OCI-LY7 (cell line): ENCODE measurements around the gene LSS. TPM values are rescaled to one million over a fixed set of nuclear protein-coding genes. Genes with fewer than 3 reads are reported as not detected.

Experiments used
- BruUV-seq: library from RNA; stranded (reverse); fragments of 400-500 nt; replicated peaks from 2 replicates; lab custom pipeline; 2021; lab: Mats Ljungman, UMichigan
- CTCF ChIA-PET: fragments of 300-600 bp; sonication (Branson Sonifier 250); formaldehyde crosslinking; loops from one replicate; lab custom pipeline; 2022; ENCODE audit warnings: antibody characterized with exemption; ENCODE audit not compliant: unreplicated experiment; lab: Charles Lee
- POLR2A ChIA-PET: fragments of 300-600 bp; sonication (Branson Sonifier 250); formaldehyde crosslinking; loops from one replicate; lab custom pipeline; 2022; ENCODE audit warnings: antibody characterized with exemption; lab: Charles Lee
- DNase-seq: peaks from one replicate; pipeline ENCODE4 v3.0.0-alpha.2; 2015; ENCODE audit warnings: low spot score
- H2AFZ ChIP-seq: fragments of 200-600 bp; sonication (generic), shearing (Covaris generic); 2 replicates; pipeline ENCODE4 v1.6.1; 2014; ENCODE audit warnings: mild to moderate bottlenecking, antibody characterized with exemption, low read length, moderate library complexity
- H3K27ac ChIP-seq: fragments of 200-600 bp; sonication (generic); 2 replicates; pipeline ENCODE4 v1.5.1; 2014; ENCODE audit warnings: mixed run types, low read depth, mild to moderate bottlenecking, moderate library complexity, low read length, inconsistent platforms; ENCODE audit not compliant: poor library complexity, severe bottlenecking
- H3K36me3 ChIP-seq: fragments of 200-600 bp; sonication (generic); 2 replicates; pipeline ENCODE4 v1.6.1; 2014; ENCODE audit warnings: mild to moderate bottlenecking, antibody characterized with exemption, low read length, moderate library complexity, mixed read lengths; ENCODE audit not compliant: insufficient read depth
- H3K4me1 ChIP-seq: fragments of 200-600 bp; sonication (generic); 2 replicates; pipeline ENCODE4 v1.5.1; 2014; ENCODE audit warnings: mild to moderate bottlenecking, low read length; ENCODE audit not compliant: insufficient read depth, poor library complexity, severe bottlenecking
- H3K4me2 ChIP-seq: fragments of 200-600 bp; sonication (generic); 2 replicates; pipeline ENCODE4 v1.6.1; 2014; ENCODE audit warnings: mild to moderate bottlenecking, low read length
- H3K4me3 ChIP-seq: fragments of 200-600 bp; sonication (generic); 2 replicates; pipeline ENCODE4 v1.5.1; 2014; ENCODE audit warnings: mild to moderate bottlenecking, low read depth, low read length; ENCODE audit not compliant: poor library complexity, severe bottlenecking
- H3K79me2 ChIP-seq: fragments of 200-600 bp; sonication (generic); 2 replicates; pipeline ENCODE4 v1.6.1; 2016; ENCODE audit warnings: low read depth, mild to moderate bottlenecking, low read length, moderate library complexity, mixed read lengths; ENCODE audit not compliant: insufficient read depth
- H3K9me2 ChIP-seq: fragments of 200-600 bp; sonication (generic); 2 replicates; pipeline ENCODE4 v1.6.1; 2016; ENCODE audit warnings: mild to moderate bottlenecking, low read length, mixed read lengths; ENCODE audit not compliant: insufficient read depth
- H3K9me3 ChIP-seq: fragments of 200-600 bp; sonication (generic); 2 replicates; pipeline ENCODE4 v1.6.1; 2014; ENCODE audit warnings: mild to moderate bottlenecking, mixed run types, low read length, mixed read lengths
- H4K20me1 ChIP-seq: fragments of 200-600 bp; sonication (generic); 2 replicates; pipeline ENCODE4 v1.6.1; 2014; ENCODE audit warnings: mild to moderate bottlenecking, antibody characterized with exemption, low read length, moderate library complexity, mixed read lengths; ENCODE audit not compliant: insufficient read depth
- CTCF ChIP-seq: fragments of 200-600 bp; sonication (generic); conservative IDR thresholded peaks from 2 replicates; pipeline ENCODE4 v1.5.1; 2014; ENCODE audit warnings: mild to moderate bottlenecking, antibody characterized with exemption, low read length, moderate library complexity, mixed read lengths
- EZH2phosphoT487 ChIP-seq: fragments of 200-600 bp; sonication (generic); IDR thresholded peaks from 2 replicates; pipeline ENCODE4 v1.6.1; 2018; ENCODE audit warnings: low read depth, borderline replicate concordance, mild to moderate bottlenecking, mixed run types, antibody characterized with exemption, low read length, moderate library complexity, mixed read lengths
- intact Hi-C: fragments of 100-400 bp; cut with micrococcal nuclease; formaldehyde crosslinking; loops from one replicate; pipeline ENCODE4 v1.10.0; 2022; ENCODE audit not compliant: unreplicated experiment
- total RNA-seq, 2 experiments: library from RNA; depleted of rRNA in 1 of 2; stranded (reverse); fragments of >200 nt in 1 of 2; shearing (Covaris generic) in 1 of 2; gene quantifications; 2 replicates each; pipeline ENCODE4 v1.2.3, GENCODE V29; 2014 to 2022

LSS gene
- total RNA-seq, 2 experiments from 2014 or later, result 45.4 to 137 TPM

- Histone ChIP-seq H4K20me1 (no peaks in the 10 kb centered on the region), H3K27ac (no peak overlapping the region), H3K9me2 (no peaks in the 10 kb centered on the region), H2AFZ (no peak overlapping the region), H3K79me2 (no peaks in the 10 kb centered on the region), H3K36me3 (peaks cover 17% of the 10 kb centered on the region; the same call in 1 of the 2 replicates), H3K4me1 (peaks cover 3% of the 10 kb centered on the region), H3K4me3 (no peak overlapping the region), H3K4me2 (no peak overlapping the region), H3K9me3 (no peaks in the 10 kb centered on the region)
- no peak for DNase-seq
- intact Hi-C loops, result no loop called here
- BruUV-seq, result no TSS peak
- ChIA-PET POLR2A (no interaction called here), CTCF (no interaction called here)
- TF ChIP-seq CTCF, result no peak
These were observed 17.2 kb downstream of the LSS start for GRCh38 chr21:46211376-46211775.

GRCh38 chr21:46210378-46211136 is 18.0 kb downstream of the LSS start:
- H2AFZ ChIP-seq, result no peak overlapping the region
- no peaks in the 10 kb centered on the region for H3K9me3 ChIP-seq
- no peak overlapping the region for H3K27ac ChIP-seq
- no peaks in the 10 kb centered on the region for H3K79me2 ChIP-seq
- H3K4me2 ChIP-seq, result no peak overlapping the region
- TF ChIP-seq CTCF (no peak), EZH2phosphoT487 (no peak)
- DNase-seq, result no peak
- H3K4me1 ChIP-seq, result peaks cover 3% of the 10 kb centered on the region
- no peaks in the 10 kb centered on the region for H4K20me1 ChIP-seq
- BruUV-seq, result no TSS peak
- CTCF ChIA-PET, result no interaction called here
- POLR2A ChIA-PET, result interaction anchor here (0.7 kb wide), 1 partner anchor 1196 kb away, joined by 3 read pairs; no protein-coding TSS in a partner anchor
- no peak overlapping the region for H3K4me3 ChIP-seq
- intact Hi-C loops, result no loop called here
- H3K9me2 ChIP-seq, result no peaks in the 10 kb centered on the region
- peaks cover 15% of the 10 kb centered on the region; the same call in 1 of the 2 replicates for H3K36me3 ChIP-seq
